ENCODE results near the gene DLX5.

The DLX5 gene

GRCh38 chr7:97006816-97007582, 17.6 kb downstream of the DLX5 start:
- no peak for DNase-seq (ENCODE audit: low read depth)
- no peak overlapping the region for H3K4me3 ChIP-seq (ENCODE audit: low read length)
- TF ChIP-seq CTCF (IDR thresholded peaks at IDR 0.05; ENCODE audit: insufficient read depth, low read depth, low read length, missing control alignments): no peak

GRCh38 chr7:97006055-97006815, 18.4 kb downstream of the DLX5 start:
- no peak for TF ChIP-seq CTCF (IDR thresholded peaks at IDR 0.05; ENCODE audit: insufficient read depth, low read depth, low read length, missing control alignments)
- peak overlapping the region; percentile 31 for H3K4me3 ChIP-seq (ENCODE audit: low read length)
- peak; percentile 47 for DNase-seq (ENCODE audit: low read depth)

GRCh38 chr7:97005183-97006054, 19.2 kb downstream of the DLX5 start, which contains the start of gene DLX6:
TSS of gene DLX6 (plus strand) at chr7:97005553. CDS start at chr7:97005978, 425 bp downstream.
- peak; percentile 37 for DNase-seq (ENCODE audit: low read depth)
- peak within 1 kb of the TSS; percentile 31 for H3K4me3 ChIP-seq (ENCODE audit: low read length)
- no peak for TF ChIP-seq CTCF (IDR thresholded peaks at IDR 0.05; ENCODE audit: insufficient read depth, low read depth, low read length, missing control alignments)

DNA sequence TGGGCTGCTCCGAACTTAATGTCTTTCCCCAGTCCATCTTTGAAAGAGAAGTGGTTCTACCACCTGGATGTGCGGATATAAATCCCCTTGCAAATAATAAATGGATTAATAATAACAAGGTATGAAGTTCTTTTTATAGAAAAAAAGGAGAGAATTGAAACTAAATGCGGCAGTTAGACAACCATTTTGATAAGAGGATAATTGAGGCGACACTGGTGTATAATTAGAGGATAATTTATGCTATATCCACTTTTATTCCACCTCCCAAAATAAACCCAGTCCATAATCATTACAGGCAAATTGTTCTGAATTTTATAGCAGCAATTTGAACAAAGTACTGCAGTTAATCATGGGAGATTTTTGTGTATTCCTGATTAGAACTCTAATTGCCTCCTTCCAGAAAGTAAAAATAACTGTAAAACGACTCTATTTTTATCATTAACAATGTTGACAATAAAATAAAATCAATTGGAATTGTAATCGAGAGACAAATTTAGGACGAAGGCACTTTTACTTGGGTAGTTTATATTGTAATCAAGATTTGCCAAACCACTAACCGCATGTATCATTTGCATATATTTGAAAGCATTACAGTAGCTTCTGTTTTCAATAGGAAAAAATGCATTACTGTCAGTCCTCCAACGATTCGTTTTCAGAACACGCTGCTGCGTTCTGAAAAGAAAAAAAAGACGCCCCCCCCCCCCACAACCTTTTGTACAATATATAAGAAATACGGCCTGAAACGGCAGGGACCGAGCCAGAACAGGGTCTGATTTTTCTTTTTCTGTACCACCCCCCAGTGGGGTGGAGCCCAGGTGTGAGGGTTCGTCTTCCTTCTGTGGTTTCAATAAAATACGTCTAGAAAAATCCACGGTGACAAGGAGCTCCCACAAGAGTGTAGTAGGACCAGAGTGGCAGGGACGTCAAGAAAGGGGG, 20.1 kb downstream of the DLX5 start:
- DNase-seq (ENCODE audit: low read depth): no peak
- TF ChIP-seq CTCF (IDR thresholded peaks at IDR 0.05; ENCODE audit: insufficient read depth, low read depth, low read length, missing control alignments): no peak
- no peak overlapping the region for H3K4me3 ChIP-seq (ENCODE audit: low read length)

GRCh38 chr7:97003262-97004246, 21.1 kb downstream of the DLX5 start:
- TF ChIP-seq CTCF (IDR thresholded peaks at IDR 0.05; ENCODE audit: insufficient read depth, low read depth, low read length, missing control alignments): no peak

More at GRCh38 chr7:97003262-97004246, 21.1 kb downstream of the DLX5 start:
- no peak overlapping the region for H3K4me3 ChIP-seq (ENCODE audit: low read length)
- no peak for DNase-seq (ENCODE audit: low read depth)

Measured in epithelial cell of esophagus (primary cell).